HG02852 (cell line): ENCODE measurements around the gene PGGT1B.

Experiments
- ATAC-seq: cut with Tn5 transposase; IDR thresholded peaks from one replicate; pipeline ENCODE4 v1.9.1; 2021; ENCODE audit warnings: mild to moderate bottlenecking, moderate library complexity; ENCODE audit not compliant: unreplicated experiment

PGGT1B gene

DNA sequence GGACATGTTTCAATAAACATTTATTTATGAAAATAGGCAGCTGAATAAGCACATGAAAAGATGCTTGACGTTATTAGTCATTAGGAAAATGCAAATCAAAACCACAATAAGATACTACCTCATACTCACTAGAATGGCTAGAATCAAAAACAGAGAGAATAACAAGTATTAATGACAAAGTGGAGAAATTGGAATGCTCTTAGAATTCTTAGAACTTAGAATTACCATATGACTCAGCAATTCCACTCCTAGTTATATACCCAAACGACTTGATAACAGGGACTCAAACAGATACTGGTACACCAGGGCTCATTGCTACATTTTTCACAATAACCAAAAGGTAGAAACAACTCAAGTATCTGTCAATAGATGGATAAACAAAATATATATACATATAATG, 77.9 kb downstream of the PGGT1B start:
- ATAC-seq, result no peak

DNA sequence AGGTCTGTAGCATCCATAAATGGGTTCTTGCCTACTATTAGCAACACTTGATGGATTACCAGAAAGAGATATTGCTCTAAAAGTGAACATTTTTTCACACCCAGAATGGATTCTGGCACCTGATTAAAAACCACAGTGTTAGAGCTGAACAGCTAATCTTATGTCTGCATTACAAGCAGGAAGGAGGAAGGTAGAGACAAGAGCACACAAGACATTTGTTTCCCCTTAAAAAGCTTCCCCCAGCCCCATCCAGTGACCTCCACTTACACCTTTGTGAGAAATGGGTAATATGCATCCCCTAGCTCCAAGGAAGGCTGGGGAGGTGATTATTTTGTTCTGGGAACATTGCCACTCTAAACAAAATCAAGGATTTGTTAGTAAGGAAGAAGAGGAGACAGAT, 80.9 kb downstream of the PGGT1B start:
- ATAC-seq, result no peak

DNA sequence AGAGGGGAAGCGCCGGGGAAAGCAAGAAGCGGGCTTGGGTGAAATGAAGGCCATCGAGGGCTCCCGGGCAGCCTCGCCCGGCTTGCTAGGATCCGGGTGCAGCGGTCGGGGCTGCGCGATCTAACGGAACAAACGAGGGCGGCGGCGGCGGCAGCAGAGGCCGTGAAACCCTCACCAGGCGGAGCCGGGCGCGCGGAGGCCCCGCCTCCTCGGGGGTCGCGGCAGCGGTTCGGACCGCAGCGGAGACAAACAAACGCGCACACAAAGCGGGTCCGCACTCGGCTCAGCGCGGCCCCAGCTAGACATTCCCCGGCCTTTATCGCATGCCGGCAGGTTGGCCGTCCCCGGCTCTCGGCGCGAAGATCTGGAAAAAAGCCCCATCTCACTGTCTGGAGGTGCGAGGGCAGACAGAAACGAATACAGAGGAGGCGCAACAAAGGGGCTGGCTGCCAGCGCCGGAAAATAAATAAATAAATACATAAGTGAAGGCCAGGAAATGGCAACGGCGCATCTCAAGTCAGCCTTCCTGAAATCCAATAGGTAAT, 82.4 kb downstream of the PGGT1B start:
- ATAC-seq, result peak; percentile 65

DNA sequence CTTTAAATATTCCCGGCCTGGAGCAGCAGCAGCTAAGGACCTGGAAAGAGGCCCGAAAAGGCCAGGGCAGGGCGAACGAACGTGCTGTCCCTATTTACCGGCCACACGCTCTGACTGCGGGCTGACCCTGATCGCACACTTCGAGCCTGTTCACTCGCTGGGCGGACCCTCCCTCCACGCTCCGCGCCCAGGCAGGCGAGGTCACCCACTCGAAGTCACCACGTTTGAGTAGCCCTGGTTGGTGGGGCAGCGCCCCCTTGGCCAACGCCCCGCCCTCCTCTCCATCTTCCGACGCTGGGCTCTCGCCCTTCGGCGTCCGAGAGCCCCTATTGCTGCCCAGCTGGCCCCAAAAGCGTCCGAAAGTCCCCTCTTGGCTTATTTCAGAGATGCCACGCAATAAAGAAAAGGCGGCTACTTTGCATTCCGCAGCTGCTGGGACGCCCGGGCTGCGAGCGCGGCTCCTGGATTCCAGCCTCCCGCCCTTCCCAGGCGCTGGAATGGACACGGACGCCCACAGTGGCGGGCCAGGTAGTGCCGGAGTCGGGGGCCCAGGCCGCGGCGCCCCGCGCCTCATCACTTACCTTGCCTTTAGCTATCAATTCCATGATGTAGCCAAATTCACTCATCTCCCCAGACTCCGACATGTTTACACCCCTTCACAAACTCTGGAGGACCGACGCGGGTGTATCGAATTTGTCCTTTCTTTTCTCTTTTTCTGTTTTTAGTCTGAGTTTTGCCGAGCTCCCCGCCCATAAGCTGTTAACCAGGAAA, 83.1 kb downstream of the PGGT1B start:
- ATAC-seq, result peak; percentile 35

DNA sequence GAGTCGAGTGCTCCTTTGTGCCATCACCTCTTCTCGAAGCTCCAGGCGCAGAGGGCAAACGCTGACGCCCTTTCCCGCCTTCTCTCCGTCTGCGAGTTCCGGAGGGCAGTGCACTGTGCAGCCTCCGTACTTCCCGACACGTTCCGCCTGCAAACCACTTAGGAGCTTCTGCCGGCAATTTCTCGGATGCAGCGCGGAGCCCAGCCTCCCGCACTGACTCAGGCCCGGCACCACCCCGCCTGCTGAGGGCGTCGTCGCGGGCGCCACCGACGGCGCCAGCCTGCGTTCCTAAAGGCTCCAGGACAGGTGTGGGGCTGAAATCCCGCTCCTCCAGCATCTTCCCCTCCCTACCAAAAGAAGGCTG, 83.7 kb downstream of the PGGT1B start:
- no peak for ATAC-seq

DNA sequence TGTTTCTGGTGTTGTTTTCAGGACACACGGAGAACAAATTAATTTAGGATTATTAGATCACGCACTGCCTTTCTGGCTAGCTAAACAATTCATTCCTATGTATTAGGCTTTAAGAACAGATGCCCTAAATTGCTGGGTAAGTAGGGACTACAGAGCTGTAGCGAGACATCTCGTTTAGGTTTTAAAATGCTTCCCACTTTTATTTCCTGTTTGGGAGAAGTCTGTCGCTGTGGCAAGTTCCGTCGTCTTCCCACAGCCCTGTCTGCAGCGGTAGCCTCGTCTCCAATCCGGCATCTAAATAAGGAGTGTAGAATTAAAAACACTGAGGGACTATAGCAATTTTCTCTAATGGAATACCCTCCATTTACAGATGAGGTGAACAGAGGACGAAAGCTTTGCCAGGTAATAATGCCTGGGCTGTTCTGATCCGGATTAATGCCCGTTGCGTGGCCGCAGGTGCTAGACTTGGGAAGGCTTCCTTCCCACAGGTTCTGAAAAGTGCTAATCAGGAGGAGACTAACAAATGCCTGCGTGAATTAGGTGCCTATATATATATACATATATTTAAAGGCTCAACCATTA, 91.7 kb downstream of the PGGT1B start:
- no peak for ATAC-seq

DNA sequence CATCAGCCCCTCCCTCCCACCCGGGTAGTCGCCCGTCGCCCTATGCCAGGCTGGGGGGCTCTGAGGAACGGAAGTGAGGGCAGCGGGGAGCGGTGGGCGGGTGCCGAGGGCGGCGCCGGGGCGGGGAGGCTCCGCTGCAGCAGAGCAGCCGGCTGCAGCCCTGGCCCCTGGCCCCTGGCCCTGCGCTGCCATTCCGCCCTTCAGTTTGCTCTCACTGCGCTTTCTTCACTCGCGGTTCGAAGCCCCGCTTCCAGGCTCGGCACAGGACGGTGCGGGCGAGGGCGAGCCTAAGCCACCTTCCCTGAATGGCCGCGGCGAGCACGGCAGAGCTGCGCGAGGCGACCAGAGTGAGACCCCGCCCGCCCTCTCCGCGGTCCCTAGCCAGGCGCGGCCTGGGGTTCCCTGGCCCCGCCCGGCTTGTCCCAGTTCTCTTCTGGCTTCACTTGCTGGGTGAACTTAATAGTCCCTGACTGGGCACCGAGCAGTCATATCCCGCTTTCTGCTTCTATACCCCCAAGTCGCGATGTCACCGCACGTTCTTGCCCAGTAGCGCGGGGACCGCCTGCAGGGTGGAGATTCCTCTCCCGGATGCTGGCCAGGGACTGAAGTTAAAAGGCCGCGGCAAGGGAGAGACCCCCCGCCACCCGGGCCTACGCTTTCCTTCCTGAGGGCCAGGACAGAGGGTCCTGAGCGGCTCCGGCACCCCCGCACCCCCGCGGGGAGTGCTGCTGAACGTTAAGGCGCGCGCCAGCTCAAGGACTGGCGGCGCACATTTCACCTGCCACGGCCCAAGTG, 92.3 kb downstream of the PGGT1B start:
- ATAC-seq, result peak; percentile 47

DNA sequence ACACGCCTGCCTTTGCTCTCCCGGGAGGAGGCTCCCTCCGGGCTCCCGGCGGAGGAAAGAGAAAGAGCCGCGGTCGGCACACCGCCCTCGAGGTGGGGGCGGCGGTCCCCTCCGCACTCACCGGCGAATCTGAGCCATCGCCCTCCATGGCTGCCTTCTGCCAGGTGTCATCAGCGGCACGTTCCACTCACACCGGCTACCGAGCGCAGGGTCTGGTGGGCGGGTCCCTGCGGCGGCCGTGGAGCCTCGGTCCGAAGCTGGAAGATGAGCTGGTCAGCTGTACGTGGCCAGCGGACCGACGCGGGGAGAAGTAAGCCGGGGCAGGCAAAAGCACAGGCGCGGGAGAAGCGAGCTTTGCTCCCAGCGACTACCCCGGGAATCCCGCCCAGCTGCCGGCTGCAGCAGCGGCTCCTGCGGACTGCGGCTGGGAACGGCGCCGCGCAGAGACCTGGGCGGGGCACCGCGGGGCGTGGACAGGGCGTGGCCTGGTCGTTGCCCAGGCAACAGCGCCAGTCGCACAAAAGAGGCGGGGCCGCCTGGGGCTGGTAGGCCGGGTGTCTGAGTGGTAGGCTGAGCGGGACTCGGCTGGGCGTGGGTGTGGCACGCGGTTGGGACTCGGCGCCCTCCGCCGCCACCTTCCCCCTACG, 93.1 kb downstream of the PGGT1B start, which contains the start of gene TRIM36:
TSS of gene TRIM36 (minus strand) at position 422 of the 647 bp plus-strand sequence. CDS start at position 148, 274 bp downstream.
- ATAC-seq, result peak; percentile 97

DNA sequence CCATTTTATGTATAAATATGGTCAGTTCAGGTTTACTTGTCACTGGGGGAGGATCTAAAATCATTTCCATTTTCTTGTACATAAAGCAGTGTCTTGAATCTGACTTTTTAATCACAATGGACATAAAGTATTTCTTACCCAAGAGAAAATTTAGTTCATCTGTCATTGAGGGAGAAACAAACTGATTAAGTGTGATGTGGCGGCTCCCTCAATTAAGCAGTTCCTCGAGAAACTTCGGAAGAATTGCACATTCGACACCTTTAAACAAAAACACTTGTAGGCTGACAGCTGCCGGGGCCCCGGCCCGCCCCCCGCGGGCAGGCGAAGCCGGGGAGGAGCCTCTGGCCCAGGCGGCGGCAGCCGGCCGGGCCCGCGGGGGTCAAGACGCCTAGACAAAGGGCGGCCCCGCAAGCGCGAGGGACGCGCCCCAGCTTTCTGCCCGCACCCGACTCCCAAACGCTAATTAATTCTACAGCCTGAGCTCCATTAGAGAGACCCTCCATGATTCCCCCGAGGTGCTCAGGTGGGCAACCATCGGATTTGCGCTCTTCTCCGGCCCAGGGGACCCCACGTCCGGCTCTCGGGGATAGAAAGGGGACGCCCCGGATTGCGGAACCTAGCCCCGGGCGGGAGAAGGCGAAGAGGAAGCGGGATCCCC, 93.7 kb downstream of the PGGT1B start:
- ATAC-seq, result no peak

DNA sequence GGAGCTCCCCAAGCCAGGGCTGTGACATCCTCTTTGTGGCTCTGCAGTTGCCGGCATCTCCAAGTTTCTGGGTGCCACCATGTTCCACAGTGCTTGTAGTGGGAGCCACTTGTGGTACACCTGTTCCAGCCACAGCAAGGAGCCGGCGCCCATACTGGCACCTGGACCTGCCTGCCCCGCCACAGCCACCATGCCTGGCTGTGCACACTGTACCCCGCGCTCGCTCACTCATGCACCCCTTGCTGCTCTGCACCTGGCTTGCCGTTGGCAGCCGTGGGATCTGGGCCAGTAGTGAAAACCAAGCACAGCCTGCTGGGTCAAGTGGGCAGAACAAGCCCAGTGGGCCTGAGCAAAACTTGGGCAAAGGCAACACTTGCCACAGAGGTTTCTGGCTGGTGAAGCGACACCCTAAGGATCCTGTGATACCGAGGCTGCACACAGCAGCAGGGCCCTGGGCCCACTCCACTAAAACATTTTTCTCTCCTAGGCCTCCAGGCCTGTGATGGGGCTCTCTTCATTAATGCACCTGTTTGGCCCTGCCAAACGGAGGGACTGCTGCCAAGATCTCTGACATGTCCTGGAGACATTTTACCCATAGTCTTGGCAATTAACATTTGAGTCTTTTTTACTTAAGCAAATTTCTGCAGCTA, 95.8 kb downstream of the PGGT1B start:
- ATAC-seq, result no peak

DNA sequence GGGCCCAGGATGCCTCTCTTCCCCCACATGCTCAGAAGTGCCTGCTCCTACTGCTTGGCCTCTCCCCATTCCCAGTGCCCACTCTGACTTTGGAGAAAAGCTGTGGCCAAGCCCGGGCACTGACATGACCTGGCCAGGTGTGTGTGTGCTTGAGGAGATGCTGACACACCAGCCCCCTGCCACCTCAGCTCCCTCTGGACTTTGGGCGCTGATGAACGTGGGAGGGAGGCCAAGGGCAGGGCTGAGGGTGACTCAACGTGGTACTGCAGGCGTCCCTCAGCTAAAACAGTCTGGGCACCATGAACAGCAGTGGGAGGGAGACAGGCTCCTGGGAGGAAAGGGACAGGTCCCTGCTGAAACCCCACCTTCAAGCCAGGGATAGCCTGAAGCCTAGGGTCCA, 96.9 kb downstream of the PGGT1B start:
- no peak for ATAC-seq

DNA sequence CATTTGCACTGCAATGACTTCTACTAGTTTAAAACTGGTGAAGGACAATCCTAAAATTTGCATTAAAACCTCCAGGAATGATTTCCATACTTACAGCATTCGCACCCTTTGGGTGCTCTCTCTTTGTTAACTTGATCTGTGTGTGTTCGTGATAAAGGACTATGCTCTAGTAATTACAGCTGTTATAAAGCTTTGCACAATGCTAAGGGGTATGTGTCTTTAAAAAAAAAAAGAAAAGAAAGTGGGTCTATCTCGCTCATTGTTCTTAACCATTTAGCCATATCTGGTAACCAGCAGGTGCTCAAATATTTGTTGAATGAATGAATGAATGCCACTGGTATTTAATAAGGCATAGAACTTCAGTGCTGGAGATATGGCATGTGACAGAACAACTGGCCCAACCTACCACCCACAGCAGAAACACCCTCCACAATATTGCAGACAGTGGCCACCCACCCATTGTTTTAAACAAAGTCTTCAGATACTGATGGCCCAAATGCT, 101.7 kb downstream of the PGGT1B start:
- no peak for ATAC-seq
